ENCODE results near the gene ANKLE1. TPM values are rescaled to one million over a fixed set of nuclear protein-coding genes. Genes with fewer than 3 reads are reported as not detected.
A peak's percentile ranks its signal among the peaks of the same experiment; 100 is the strongest.

Gene ANKLE1
- total and polyA plus RNA-seq, 3 experiments from 2014 or later, result 0.47 to 16.2 (median 15.2) TPM

GRCh38 chr19:17279436-17279835 is 2.3 kb upstream of the ANKLE1 start:
- Histone ChIP-seq H3K4me3 (ENCODE audit: low read length) (no peak overlapping the region), H3K27me3 (ENCODE audit: insufficient read depth, low read length, poor library complexity, severe bottlenecking) (no peaks in the 10 kb centered on the region), H3K36me3 (ENCODE audit: insufficient read depth, low read length) (peaks cover 15% of the 10 kb centered on the region), H3K27ac (ENCODE audit: low read depth, low read length) (no peak overlapping the region), H3K9me3 (ENCODE audit: low read length) (no peaks in the 10 kb centered on the region), H3K4me1 (ENCODE audit: insufficient read depth, low read length) (peaks cover 9% of the 10 kb centered on the region)
- POLR2A ChIA-PET, result interaction anchor here (0.8 kb wide), 1 partner anchor 30 kb away, joined by 4 read pairs; the partner anchor contains the start of gene DDA1
- Mint-ChIP-seq H3K27ac (no peak overlapping the region), H3K4me3 (peak overlapping the region in 2 of 7 donors; percentile 9 to 54), H3K27me3 (no peaks in the 10 kb centered on the region), H3K9me3 (no peaks in the 10 kb centered on the region), H3K4me1 (peaks cover 4 to 10% (median 5%) of the 10 kb centered on the region in 3 donors), H3K36me3 (peaks cover 0 to 38% (median 7%) of the 10 kb centered on the region in 3 donors)
- DNase-seq, result no peak
- CTCF ChIA-PET, result interaction anchor here (4.5 to 8.8 kb wide), 3 partner anchors 12 to 508 kb away, joined by 23 to 93 read pairs (median 24); partner anchors contain the start of genes BABAM1 and USHBP1

GRCh38 chr19:17282488-17283125 is 906 bp downstream of the ANKLE1 start:
- peak overlapping the region in 1 of 8 donors; percentile 26 for H3K27ac Mint-ChIP-seq
- CTCF ChIA-PET, result interaction anchor here (0.8 to 8.8 kb wide), 16 partner anchors 9 to 511 kb away, joined by 3 to 93 read pairs (median 4); partner anchors contain the start of genes BABAM1, USE1 and USHBP1
- Histone ChIP-seq H3K9me3 (ENCODE audit: low read length) (no peaks in the 10 kb centered on the region), H3K36me3 (ENCODE audit: insufficient read depth, low read length) (no peaks in the 10 kb centered on the region), H3K27ac (ENCODE audit: low read depth, low read length) (no peak overlapping the region), H3K4me1 (ENCODE audit: insufficient read depth, low read length) (peaks cover 9% of the 10 kb centered on the region), H3K4me3 (ENCODE audit: low read length) (peak overlapping the region; percentile 70), H3K27me3 (ENCODE audit: insufficient read depth, low read length, poor library complexity, severe bottlenecking) (no peaks in the 10 kb centered on the region)
- POLR2A ChIA-PET, result interaction anchor here (0.8 to 1.2 kb wide), 3 partner anchors 15 to 77 kb away, joined by 3 read pairs; partner anchors contain the start of genes BABAM1 and USE1
- no peaks in the 10 kb centered on the region for H3K9me3 Mint-ChIP-seq
- peaks cover 0 to 4% of the 10 kb centered on the region in 2 donors for H3K27me3 Mint-ChIP-seq
- DNase-seq, result peak; percentile 65 to 81 (median 72)
- H3K4me3 Mint-ChIP-seq, result peak overlapping the region; percentile 36 to 85 (median 82)
- H3K36me3 Mint-ChIP-seq, result peaks cover 0 to 10% (median under 1%) of the 10 kb centered on the region in 3 donors
- peaks cover 4 to 10% (median 4%) of the 10 kb centered on the region in 3 donors for H3K4me1 Mint-ChIP-seq

GRCh38 chr19:17283504-17283996 is 1.8 kb downstream of the ANKLE1 start:
- Histone ChIP-seq H3K36me3 (ENCODE audit: insufficient read depth, low read length) (no peaks in the 10 kb centered on the region), H3K9me3 (ENCODE audit: low read length) (no peaks in the 10 kb centered on the region), H3K4me3 (ENCODE audit: low read length) (no peak overlapping the region), H3K27ac (ENCODE audit: low read depth, low read length) (no peak overlapping the region), H3K27me3 (ENCODE audit: insufficient read depth, low read length, poor library complexity, severe bottlenecking) (no peaks in the 10 kb centered on the region), H3K4me1 (ENCODE audit: insufficient read depth, low read length) (peaks cover 9% of the 10 kb centered on the region)
- no peak for DNase-seq
- Mint-ChIP-seq H3K27me3 (peaks cover 0 to 8% of the 10 kb centered on the region in 2 donors), H3K27ac (no peak overlapping the region), H3K4me1 (peaks cover 4 to 10% (median 4%) of the 10 kb centered on the region in 3 donors), H3K9me3 (no peaks in the 10 kb centered on the region), H3K36me3 (peaks cover 0 to 6% (median 0%) of the 10 kb centered on the region in 3 donors), H3K4me3 (peak overlapping the region in 2 of 7 donors; percentile 24 to 37)
- POLR2A ChIA-PET, result no interaction called here
- CTCF ChIA-PET, result interaction anchor here (0.9 to 8.8 kb wide), 14 partner anchors 8 to 512 kb away, joined by 3 to 93 read pairs (median 4); partner anchors contain the start of genes BABAM1, MRPL34, USE1 and USHBP1

GRCh38 chr19:17285415-17286135 is 3.9 kb downstream of the ANKLE1 start:
- H3K4me3 ChIP-seq (ENCODE audit: low read length), result no peak overlapping the region
- no peak for DNase-seq
- no peaks in the 10 kb centered on the region for H3K36me3 ChIP-seq (ENCODE audit: insufficient read depth, low read length)
- H3K36me3 Mint-ChIP-seq, result no peaks in the 10 kb centered on the region
- H3K27me3 ChIP-seq (ENCODE audit: insufficient read depth, low read length, poor library complexity, severe bottlenecking), result no peaks in the 10 kb centered on the region
- ChIA-PET POLR2A (no interaction called here), CTCF (interaction anchor here (8.8 kb wide), 1 partner anchor 23 kb away, joined by 93 read pairs; the partner anchor contains the start of genes BABAM1 and USHBP1)
- no peak overlapping the region for H3K27ac ChIP-seq (ENCODE audit: low read depth, low read length)
- no peaks in the 10 kb centered on the region for H3K9me3 Mint-ChIP-seq
- H3K27me3 Mint-ChIP-seq, result peaks cover 0 to 8% of the 10 kb centered on the region in 2 donors
- peaks cover 4 to 10% (median 4%) of the 10 kb centered on the region in 3 donors for H3K4me1 Mint-ChIP-seq
- peaks cover 9% of the 10 kb centered on the region for H3K4me1 ChIP-seq (ENCODE audit: insufficient read depth, low read length)
- H3K4me3 Mint-ChIP-seq, result no peak overlapping the region
- no peak overlapping the region for H3K27ac Mint-ChIP-seq
- H3K9me3 ChIP-seq (ENCODE audit: low read length), result no peaks in the 10 kb centered on the region

GRCh38 chr19:17286263-17286662 is 4.6 kb downstream of the ANKLE1 start:
- H3K9me3 ChIP-seq (ENCODE audit: low read length), result no peaks in the 10 kb centered on the region
- ChIA-PET CTCF (interaction anchor here (8.8 kb wide), 1 partner anchor 23 kb away, joined by 93 read pairs; the partner anchor contains the start of genes BABAM1 and USHBP1), POLR2A (no interaction called here)

GRCh38 chr19:17286752-17287151 is 5.1 kb downstream of the ANKLE1 start:
- H3K27ac Mint-ChIP-seq, result no peak overlapping the region
- Histone ChIP-seq H3K27ac (ENCODE audit: low read depth, low read length) (no peak overlapping the region), H3K4me1 (ENCODE audit: insufficient read depth, low read length) (peaks cover 9% of the 10 kb centered on the region), H3K9me3 (ENCODE audit: low read length) (no peaks in the 10 kb centered on the region), H3K4me3 (ENCODE audit: low read length) (no peak overlapping the region), H3K27me3 (ENCODE audit: insufficient read depth, low read length, poor library complexity, severe bottlenecking) (no peaks in the 10 kb centered on the region), H3K36me3 (ENCODE audit: insufficient read depth, low read length) (no peaks in the 10 kb centered on the region)
- peaks cover 2 to 6% (median 4%) of the 10 kb centered on the region in 3 donors for H3K4me1 Mint-ChIP-seq
- peaks cover 0 to 8% of the 10 kb centered on the region in 2 donors for H3K27me3 Mint-ChIP-seq
- ChIA-PET POLR2A (no interaction called here), CTCF (interaction anchor here (8.8 kb wide), 1 partner anchor 24 kb away, joined by 93 read pairs; the partner anchor contains the start of genes BABAM1 and USHBP1)
- no peak overlapping the region for H3K4me3 Mint-ChIP-seq
- H3K36me3 Mint-ChIP-seq, result no peaks in the 10 kb centered on the region
- H3K9me3 Mint-ChIP-seq, result no peaks in the 10 kb centered on the region
- DNase-seq, result no peak

More at GRCh38 chr19:17286263-17286662, 4.6 kb downstream of the ANKLE1 start:
- Histone ChIP-seq H3K4me3 (ENCODE audit: low read length) (no peak overlapping the region), H3K36me3 (ENCODE audit: insufficient read depth, low read length) (no peaks in the 10 kb centered on the region), H3K4me1 (ENCODE audit: insufficient read depth, low read length) (peaks cover 9% of the 10 kb centered on the region), H3K27ac (ENCODE audit: low read depth, low read length) (no peak overlapping the region), H3K27me3 (ENCODE audit: insufficient read depth, low read length, poor library complexity, severe bottlenecking) (no peaks in the 10 kb centered on the region)
- H3K4me3 Mint-ChIP-seq, result no peak overlapping the region
- peaks cover 4 to 9% (median 4%) of the 10 kb centered on the region in 3 donors for H3K4me1 Mint-ChIP-seq
- H3K9me3 Mint-ChIP-seq, result no peaks in the 10 kb centered on the region
- H3K36me3 Mint-ChIP-seq, result no peaks in the 10 kb centered on the region
- peaks cover 0 to 8% of the 10 kb centered on the region in 2 donors for H3K27me3 Mint-ChIP-seq
- H3K27ac Mint-ChIP-seq, result no peak overlapping the region
- DNase-seq, result no peak

- Histone ChIP-seq H3K9me3 (ENCODE audit: low read length) (no peaks in the 10 kb centered on the region), H3K27me3 (ENCODE audit: insufficient read depth, low read length, poor library complexity, severe bottlenecking) (no peaks in the 10 kb centered on the region), H3K36me3 (ENCODE audit: insufficient read depth, low read length) (no peaks in the 10 kb centered on the region), H3K4me1 (ENCODE audit: insufficient read depth, low read length) (no peaks in the 10 kb centered on the region), H3K27ac (ENCODE audit: low read depth, low read length) (no peak overlapping the region), H3K4me3 (ENCODE audit: low read length) (no peak overlapping the region)
- POLR2A ChIA-PET, result no interaction called here
- Mint-ChIP-seq H3K27ac (no peak overlapping the region), H3K36me3 (peaks cover 0 to 2% (median 0%) of the 10 kb centered on the region in 3 donors), H3K4me1 (peaks cover 3 to 7% (median 5%) of the 10 kb centered on the region in 3 donors), H3K27me3 (peaks cover 1 to 8% of the 10 kb centered on the region in 2 donors), H3K9me3 (no peaks in the 10 kb centered on the region), H3K4me3 (no peak overlapping the region)
- CTCF ChIA-PET, result interaction anchor here (0.6 to 3.9 kb wide), 2 partner anchors 8 to 29 kb away, joined by 3 to 23 read pairs; partner anchors contain the start of gene ANKLE1
- no peak for DNase-seq
These were observed 7.8 kb downstream of the ANKLE1 start for GRCh38 chr19:17289489-17289888.
